B cell (primary cell): Measurements from ENCODE around the gene PDIA4.

Source experiments
- EZH2 ChIP-seq: IDR thresholded peaks from 2 replicates; pipeline ENCODE4 v1.6.1; 2012; ENCODE audit warnings: borderline replicate concordance, low read depth, mild to moderate bottlenecking, moderate library complexity, low read length; ENCODE audit not compliant: insufficient read depth, poor library complexity, severe bottlenecking
- TF ChIP-seq, protein P1 (sequence below): fragments of 200-600 bp; IDR thresholded peaks from one replicate; pipeline ENCODE4 v1.8.0; 2022; ENCODE audit warnings: antibody characterized with exemption, mild to moderate bottlenecking

- TF ChIP-seq EZH2: no peak
- TF ChIP-seq, protein P1, sequence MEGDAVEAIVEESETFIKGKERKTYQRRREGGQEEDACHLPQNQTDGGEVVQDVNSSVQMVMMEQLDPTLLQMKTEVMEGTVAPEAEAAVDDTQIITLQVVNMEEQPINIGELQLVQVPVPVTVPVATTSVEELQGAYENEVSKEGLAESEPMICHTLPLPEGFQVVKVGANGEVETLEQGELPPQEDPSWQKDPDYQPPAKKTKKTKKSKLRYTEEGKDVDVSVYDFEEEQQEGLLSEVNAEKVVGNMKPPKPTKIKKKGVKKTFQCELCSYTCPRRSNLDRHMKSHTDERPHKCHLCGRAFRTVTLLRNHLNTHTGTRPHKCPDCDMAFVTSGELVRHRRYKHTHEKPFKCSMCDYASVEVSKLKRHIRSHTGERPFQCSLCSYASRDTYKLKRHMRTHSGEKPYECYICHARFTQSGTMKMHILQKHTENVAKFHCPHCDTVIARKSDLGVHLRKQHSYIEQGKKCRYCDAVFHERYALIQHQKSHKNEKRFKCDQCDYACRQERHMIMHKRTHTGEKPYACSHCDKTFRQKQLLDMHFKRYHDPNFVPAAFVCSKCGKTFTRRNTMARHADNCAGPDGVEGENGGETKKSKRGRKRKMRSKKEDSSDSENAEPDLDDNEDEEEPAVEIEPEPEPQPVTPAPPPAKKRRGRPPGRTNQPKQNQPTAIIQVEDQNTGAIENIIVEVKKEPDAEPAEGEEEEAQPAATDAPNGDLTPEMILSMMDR: no peak
Observed at GRCh38 chr7:149071182-149071635, 42.9 kb upstream of the PDIA4 start.
